ENCODE measurements around the gene TOR4A. TPM values are rescaled to one million over a fixed set of nuclear protein-coding genes. Genes with fewer than 3 reads are reported as not detected.
A peak's percentile ranks its signal among the peaks of the same experiment; 100 is the strongest.

TOR4A gene
- total and polyA plus RNA-seq, 4 donors, result 2.6 to 14.0 (median 8.2) TPM

DNA sequence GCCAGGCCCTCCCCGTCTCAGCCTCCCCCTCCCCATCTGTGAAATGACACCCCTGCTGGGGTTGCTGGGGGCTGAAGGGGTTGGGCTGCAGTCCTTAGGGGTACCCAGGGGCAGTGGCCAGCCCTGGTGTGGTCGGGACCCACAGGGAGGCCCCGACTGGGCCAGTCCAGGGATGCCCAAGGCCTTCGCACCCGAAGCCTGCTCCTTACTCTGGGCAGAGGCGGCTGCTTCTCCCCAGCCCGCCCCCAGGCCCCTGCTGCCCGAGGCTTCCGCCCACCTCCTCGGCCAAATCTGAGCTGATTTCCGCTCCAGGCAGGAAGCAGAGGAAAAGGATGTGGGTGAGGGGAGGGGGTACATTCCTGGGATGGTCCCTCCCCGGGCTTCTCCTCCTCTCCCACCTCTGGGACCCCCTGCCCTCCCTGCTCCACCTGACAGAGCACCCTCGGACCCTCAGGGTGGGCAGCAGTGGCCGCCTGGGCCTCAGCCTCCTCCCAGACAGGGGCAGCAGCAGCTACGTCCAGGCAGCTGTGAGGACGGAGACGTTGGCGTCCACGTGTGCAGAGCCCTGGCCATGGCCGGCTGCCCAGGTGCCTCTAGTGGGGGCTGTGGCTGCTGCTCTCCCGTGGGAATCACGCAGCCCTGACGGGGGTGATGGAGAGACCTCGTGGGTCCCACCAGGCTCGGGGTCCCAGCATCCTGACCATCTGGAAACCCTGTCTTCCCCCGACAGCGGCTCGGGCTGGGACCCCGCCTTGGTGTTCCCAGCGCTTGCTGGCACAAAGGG is 28.7 kb downstream of the TOR4A start:
- H3K27me3 ChIP-seq (ENCODE audit: control insufficient read depth in 1 of 2, insufficient read depth in 2 of 2, low read length in 1 of 2), result no peaks in the 10 kb centered on the region
- no peak overlapping the region for H3K4me3 ChIP-seq (ENCODE audit: low read length in 2 of 2)
- H3K4me1 ChIP-seq (ENCODE audit: control insufficient read depth in 1 of 2, insufficient read depth in 2 of 2, low read length in 2 of 2), result no peaks in the 10 kb centered on the region
- no peak overlapping the region for H3K27ac ChIP-seq (ENCODE audit: low read depth in 1 of 2, low read length in 2 of 2)
- DNase-seq, result peak; percentile 46 to 76
- 29 to 34% methylated on average over 22 to 30 of the region's 30 CpGs for WGBS, 2 donors
- H3K36me3 ChIP-seq (ENCODE audit: control insufficient read depth in 1 of 2, insufficient read depth in 2 of 2, low read length in 1 of 2), result no peaks in the 10 kb centered on the region
- intact Hi-C loops (cut with DNase I), result no loop called here
- H3K9me3 ChIP-seq (ENCODE audit: control insufficient read depth, low read length), result no peaks in the 10 kb centered on the region
- no peak for ATAC-seq (ENCODE audit: low FRiP score)

DNA sequence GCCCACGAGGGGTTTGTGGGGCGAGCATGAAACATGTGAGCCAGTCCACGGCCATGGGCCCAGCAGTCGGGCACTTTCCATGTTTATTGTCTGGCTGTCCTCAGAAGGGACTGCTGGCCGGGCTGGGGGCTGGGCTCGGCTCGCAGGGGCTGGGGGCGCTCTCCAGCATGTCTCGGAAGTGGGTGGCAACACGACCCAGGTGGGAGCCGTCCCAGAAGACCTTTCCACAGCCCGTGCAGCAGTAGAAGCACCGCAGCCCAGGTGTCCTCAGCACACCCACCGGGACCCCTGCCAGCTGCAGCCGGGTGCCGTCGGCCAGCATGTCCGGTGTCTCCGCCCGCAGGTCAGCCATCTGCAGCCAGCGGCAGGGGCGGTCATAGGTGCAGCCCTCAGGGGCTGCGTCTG is 29.3 kb downstream of the TOR4A start:
- Histone ChIP-seq H3K9me3 (ENCODE audit: control insufficient read depth, low read length) (no peaks in the 10 kb centered on the region), H3K4me3 (ENCODE audit: low read length in 2 of 2) (no peak overlapping the region), H3K27me3 (ENCODE audit: control insufficient read depth in 1 of 2, insufficient read depth in 2 of 2, low read length in 1 of 2) (no peaks in the 10 kb centered on the region), H3K36me3 (ENCODE audit: control insufficient read depth in 1 of 2, insufficient read depth in 2 of 2, low read length in 1 of 2) (no peaks in the 10 kb centered on the region), H3K27ac (ENCODE audit: low read depth in 1 of 2, low read length in 2 of 2) (no peak overlapping the region), H3K4me1 (ENCODE audit: control insufficient read depth in 1 of 2, insufficient read depth in 2 of 2, low read length in 2 of 2) (no peaks in the 10 kb centered on the region)
- ATAC-seq (ENCODE audit: low FRiP score) (no peak), DNase-seq (peak; percentile 36 to 78)
- 50 to 53% methylated on average over 18 to 23 of the region's 23 CpGs for WGBS, 2 donors
- intact Hi-C loops (cut with DNase I), result no loop called here

DNA sequence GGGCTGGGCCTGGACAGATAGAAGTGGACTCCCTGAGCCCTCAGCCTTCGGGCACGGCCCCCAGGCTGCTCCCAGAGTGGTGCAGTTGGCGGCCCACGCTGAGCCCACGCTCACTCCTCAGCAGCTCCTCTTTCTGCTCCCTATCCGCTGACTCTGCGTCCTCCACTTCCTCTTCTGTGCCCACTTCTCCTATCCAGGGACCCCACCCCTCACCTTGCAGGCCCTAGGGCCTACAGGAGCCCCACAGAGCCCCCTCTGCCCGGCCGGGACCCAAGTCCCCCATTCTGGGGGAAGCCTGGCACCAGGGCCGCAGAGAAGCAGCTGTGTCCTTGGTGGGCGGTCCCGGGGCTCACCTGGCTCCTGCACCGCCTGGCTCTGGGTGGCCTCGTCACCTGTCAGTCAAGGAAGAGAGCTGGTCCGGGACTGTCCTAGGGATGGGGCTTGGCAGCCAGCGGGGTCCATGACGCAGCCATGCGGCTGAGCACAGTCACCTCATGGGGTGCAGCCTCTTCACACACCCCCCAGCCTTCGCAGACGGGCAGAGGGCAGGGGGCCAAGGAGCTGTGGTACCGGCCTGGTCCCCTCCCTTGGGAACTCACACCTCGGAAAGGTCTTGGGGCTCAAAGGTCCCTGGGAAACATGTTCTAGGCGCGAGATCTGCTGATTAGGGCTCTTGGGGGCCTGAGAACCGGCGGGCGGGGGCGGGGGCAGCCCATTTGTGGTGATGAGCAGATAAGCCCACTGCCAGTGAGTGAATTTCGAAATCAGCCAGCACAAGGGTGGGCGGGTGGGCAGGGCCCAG is 29.9 kb downstream of the TOR4A start:
- H3K4me1 ChIP-seq (ENCODE audit: control insufficient read depth in 1 of 2, insufficient read depth in 2 of 2, low read length in 2 of 2), result no peaks in the 10 kb centered on the region
- no peaks in the 10 kb centered on the region for H3K27me3 ChIP-seq (ENCODE audit: control insufficient read depth in 1 of 2, insufficient read depth in 2 of 2, low read length in 1 of 2)
- no peaks in the 10 kb centered on the region for H3K9me3 ChIP-seq (ENCODE audit: control insufficient read depth, low read length)
- DNase-seq, result peak; percentile 63 to 74
- H3K36me3 ChIP-seq (ENCODE audit: control insufficient read depth in 1 of 2, insufficient read depth in 2 of 2, low read length in 1 of 2), result no peaks in the 10 kb centered on the region
- H3K27ac ChIP-seq (ENCODE audit: low read depth in 1 of 2, low read length in 2 of 2), result no peak overlapping the region
- WGBS, 2 donors, result 76 to 77% methylated on average over 30 of the region's 30 CpGs
- ATAC-seq (ENCODE audit: low FRiP score), result no peak
- H3K4me3 ChIP-seq (ENCODE audit: low read length in 2 of 2), result no peak overlapping the region
- intact Hi-C loops (cut with DNase I), result no loop called here

DNA sequence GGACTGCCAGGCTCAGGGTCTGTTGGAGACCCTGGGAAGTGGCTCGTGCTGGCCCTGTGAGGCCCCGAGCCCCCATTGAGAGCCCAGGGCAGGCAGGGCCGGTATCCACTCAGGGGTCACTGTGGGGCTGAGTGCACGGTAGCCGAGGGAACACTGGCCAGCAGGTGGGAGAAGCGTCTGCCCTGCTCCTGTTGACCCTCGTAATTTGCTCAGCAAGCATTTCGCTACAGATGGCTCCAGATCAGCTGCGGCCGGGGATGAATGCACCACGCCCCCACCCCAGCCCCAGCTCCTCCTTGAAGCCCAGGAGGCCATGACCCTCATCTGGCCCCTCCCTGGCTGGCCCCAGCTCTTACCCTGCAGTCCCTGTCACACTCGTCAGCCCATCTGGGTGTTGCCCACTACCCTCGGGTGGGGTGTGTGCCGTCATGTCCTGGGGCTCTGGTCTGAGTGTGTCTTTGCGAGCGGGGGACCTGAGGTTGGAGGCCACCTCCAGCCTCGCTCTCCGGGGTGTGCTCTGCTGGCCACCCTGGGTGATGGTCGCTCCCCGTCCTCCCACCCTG is 30.6 kb downstream of the TOR4A start:
- WGBS, 2 donors, result 91 to 93% methylated on average over 18 to 20 of the region's 20 CpGs
- no peak overlapping the region for H3K4me3 ChIP-seq (ENCODE audit: low read length in 2 of 2)
- intact Hi-C loops (cut with DNase I), result no loop called here
- DNase-seq, result peak; percentile 52 to 74
- no peaks in the 10 kb centered on the region for H3K36me3 ChIP-seq (ENCODE audit: control insufficient read depth in 1 of 2, insufficient read depth in 2 of 2, low read length in 1 of 2)
- no peaks in the 10 kb centered on the region for H3K27me3 ChIP-seq (ENCODE audit: control insufficient read depth in 1 of 2, insufficient read depth in 2 of 2, low read length in 1 of 2)
- no peaks in the 10 kb centered on the region for H3K9me3 ChIP-seq (ENCODE audit: control insufficient read depth, low read length)
- H3K27ac ChIP-seq (ENCODE audit: low read depth in 1 of 2, low read length in 2 of 2), result no peak overlapping the region
- ATAC-seq (ENCODE audit: low FRiP score), result no peak
- H3K4me1 ChIP-seq (ENCODE audit: control insufficient read depth in 1 of 2, insufficient read depth in 2 of 2, low read length in 2 of 2), result no peaks in the 10 kb centered on the region

DNA sequence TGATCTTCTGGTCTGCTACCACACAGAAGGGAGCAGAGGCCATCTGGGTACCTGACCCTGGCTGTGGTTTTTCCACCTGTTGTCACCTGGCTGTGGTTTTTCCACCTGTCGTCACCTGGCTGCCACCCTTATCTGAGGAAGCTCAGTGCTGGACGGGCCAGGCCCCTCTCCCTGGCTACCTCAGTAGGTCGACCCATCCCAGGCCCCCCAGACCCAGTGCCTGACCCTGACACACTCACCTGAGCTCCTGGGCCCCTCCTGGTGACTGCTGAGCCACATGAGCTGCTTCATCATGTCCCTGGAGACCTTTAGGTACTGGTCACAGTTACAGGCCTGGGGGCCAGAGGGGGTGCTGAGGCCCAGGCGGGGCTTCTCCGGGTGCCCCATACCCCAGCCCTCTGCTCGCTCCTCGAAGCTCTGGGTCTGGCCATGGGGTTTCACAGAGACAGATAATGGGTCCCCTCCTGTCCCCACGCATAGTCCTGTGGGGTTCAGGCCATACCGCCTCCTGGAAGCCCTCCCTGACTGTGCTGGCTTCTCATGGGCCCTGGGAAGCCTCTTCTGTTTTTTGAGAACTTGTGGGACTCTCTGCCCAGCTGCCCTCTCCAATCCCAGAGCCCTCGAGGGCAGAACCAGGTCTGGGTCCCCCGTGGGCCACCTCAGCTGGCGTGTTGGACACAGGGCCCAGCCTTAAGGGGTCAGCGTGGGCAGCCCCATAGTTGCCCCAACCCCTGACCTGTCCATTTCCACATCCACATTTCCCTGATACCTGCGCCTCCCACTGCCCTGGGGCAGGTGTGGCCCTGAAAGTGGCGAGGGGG is 32.1 kb downstream of the TOR4A start:
- H3K27me3 ChIP-seq (ENCODE audit: control insufficient read depth in 1 of 2, insufficient read depth in 2 of 2, low read length in 1 of 2), result no peaks in the 10 kb centered on the region
- intact Hi-C loops (cut with DNase I), result no loop called here
- 90 to 93% methylated on average over 15 of the region's 15 CpGs for WGBS, 2 donors

DNA sequence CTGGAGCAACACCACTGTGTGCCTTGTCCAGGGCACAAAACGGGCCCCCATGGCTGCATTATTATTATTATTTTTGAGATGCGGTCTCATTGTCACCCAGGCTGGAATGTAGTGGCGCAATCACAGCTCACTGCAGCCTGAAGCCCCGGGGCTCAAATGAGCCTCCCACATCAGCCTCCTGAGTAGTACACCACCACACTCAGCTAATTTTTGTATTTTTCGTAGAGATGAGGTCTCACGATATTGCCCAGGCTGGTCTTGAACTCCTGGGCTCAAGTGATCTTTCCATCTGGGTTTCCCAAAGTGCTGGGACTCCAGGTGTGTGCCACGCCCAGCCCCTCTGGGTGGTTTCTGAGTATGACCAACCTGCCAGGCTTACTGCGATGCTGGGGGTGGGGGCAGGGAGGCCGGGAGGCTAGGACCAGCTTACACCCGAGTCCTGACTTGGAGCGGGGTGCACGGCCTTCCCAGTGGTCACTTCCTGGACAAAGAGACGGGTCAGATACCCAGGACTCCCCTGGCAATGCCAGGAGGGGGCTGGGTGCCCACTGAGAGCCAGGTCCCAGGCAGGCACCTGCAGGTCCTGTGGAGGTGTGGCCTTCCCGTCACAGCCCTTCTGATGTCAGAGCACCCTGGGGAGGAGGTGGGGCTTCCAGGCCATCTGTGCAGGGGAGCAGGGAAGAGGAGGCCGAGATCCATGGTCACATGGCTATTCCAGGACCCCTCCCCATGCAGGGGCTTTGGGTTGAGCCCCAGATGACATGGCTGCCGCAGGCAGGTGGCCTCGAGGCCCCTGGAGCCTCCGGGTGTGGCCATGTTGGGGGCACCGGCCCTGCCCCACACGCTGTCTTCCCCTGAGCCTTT is 32.9 kb downstream of the TOR4A start:
- 88 to 89% methylated on average over 20 of the region's 20 CpGs for WGBS, 2 donors
- H3K27ac ChIP-seq (ENCODE audit: low read depth in 1 of 2, low read length in 2 of 2), result no peak overlapping the region
- no peaks in the 10 kb centered on the region for H3K36me3 ChIP-seq (ENCODE audit: control insufficient read depth in 1 of 2, insufficient read depth in 2 of 2, low read length in 1 of 2)
- peak in 1 of 2 donors; percentile 69 for DNase-seq
- no peaks in the 10 kb centered on the region for H3K9me3 ChIP-seq (ENCODE audit: control insufficient read depth, low read length)
- ATAC-seq (ENCODE audit: low FRiP score), result no peak
- intact Hi-C loops (cut with DNase I), result no loop called here
- no peak overlapping the region for H3K4me3 ChIP-seq (ENCODE audit: low read length in 2 of 2)
- H3K4me1 ChIP-seq (ENCODE audit: control insufficient read depth in 1 of 2, insufficient read depth in 2 of 2, low read length in 2 of 2), result no peaks in the 10 kb centered on the region
- no peaks in the 10 kb centered on the region for H3K27me3 ChIP-seq (ENCODE audit: control insufficient read depth in 1 of 2, insufficient read depth in 2 of 2, low read length in 1 of 2)

More for the DNA sequence above, 32.1 kb downstream of the TOR4A start:
- H3K4me1 ChIP-seq (ENCODE audit: control insufficient read depth in 1 of 2, insufficient read depth in 2 of 2, low read length in 2 of 2), result no peaks in the 10 kb centered on the region
- peak in 1 of 2 donors; percentile 68 for DNase-seq
- no peak overlapping the region for H3K27ac ChIP-seq (ENCODE audit: low read depth in 1 of 2, low read length in 2 of 2)
- H3K4me3 ChIP-seq (ENCODE audit: low read length in 2 of 2), result no peak overlapping the region
- ATAC-seq (ENCODE audit: low FRiP score), result no peak
- no peaks in the 10 kb centered on the region for H3K36me3 ChIP-seq (ENCODE audit: control insufficient read depth in 1 of 2, insufficient read depth in 2 of 2, low read length in 1 of 2)
- no peaks in the 10 kb centered on the region for H3K9me3 ChIP-seq (ENCODE audit: control insufficient read depth, low read length)

DNA sequence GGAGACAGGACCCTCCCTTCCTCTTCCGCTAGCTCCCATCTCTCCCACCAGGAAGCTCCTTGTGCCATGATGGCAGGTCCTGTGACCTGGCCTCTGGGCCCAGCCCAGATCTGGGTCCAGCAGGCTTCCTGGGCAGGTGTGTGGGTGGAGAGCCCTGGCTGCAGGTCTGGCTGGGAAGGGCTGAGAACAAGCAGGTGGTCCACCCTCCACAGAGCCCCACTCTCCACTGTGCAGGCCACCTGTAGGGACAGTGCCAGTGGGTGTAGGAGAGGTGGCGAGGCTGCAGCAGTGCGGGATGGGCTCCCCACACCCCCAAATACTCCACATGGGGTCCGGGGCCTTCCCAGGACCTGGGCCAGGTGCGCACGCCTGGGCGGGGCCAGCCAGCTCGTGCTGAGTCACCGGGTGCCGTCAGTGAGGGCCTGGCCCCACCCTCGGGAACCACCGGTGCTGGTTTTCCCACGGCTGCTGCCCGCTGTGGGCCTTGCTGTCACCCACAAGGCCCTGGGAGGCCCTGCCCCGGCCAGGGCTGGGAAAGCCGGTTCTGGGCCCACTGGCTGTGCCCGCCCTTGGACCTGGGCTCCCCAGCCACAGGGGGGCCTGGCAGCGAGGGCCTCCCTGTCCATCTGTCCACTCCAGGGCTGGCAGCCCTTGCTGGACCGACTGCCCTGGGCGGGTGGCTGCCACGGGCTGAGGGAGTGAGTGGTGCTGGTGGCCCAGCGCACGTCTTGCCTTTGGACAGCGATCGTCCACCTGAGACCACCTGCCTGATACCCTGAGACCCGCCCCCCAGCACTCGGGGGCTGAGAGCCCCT is 33.9 kb downstream of the TOR4A start:
- no peaks in the 10 kb centered on the region for H3K36me3 ChIP-seq (ENCODE audit: control insufficient read depth in 1 of 2, insufficient read depth in 2 of 2, low read length in 1 of 2)
- DNase-seq, result peak; percentile 46 to 70
- H3K27me3 ChIP-seq (ENCODE audit: control insufficient read depth in 1 of 2, insufficient read depth in 2 of 2, low read length in 1 of 2), result no peaks in the 10 kb centered on the region
- no peak overlapping the region for H3K27ac ChIP-seq (ENCODE audit: low read depth in 1 of 2, low read length in 2 of 2)
- no peak for ATAC-seq (ENCODE audit: low FRiP score)
- intact Hi-C loops (cut with DNase I), result no loop called here
- H3K9me3 ChIP-seq (ENCODE audit: control insufficient read depth, low read length), result no peaks in the 10 kb centered on the region
- no peak overlapping the region for H3K4me3 ChIP-seq (ENCODE audit: low read length in 2 of 2)
- 31 to 36% methylated on average over 26 to 27 of the region's 27 CpGs for WGBS, 2 donors
- H3K4me1 ChIP-seq (ENCODE audit: control insufficient read depth in 1 of 2, insufficient read depth in 2 of 2, low read length in 2 of 2), result no peaks in the 10 kb centered on the region
